T-cell (primary cell): Measurements from ENCODE around the gene TANGO2. TPM values are rescaled to one million over a fixed set of nuclear protein-coding genes. Genes with fewer than 3 reads are reported as not detected.

Source experiments
- ATAC-seq, 4 experiments: fragments of 200-7000 bp in 3 of 4; fragments of 150-1000 bp in 1 of 4; cut with Tn5 transposase; replicated peaks in 1 of 4; 1 replicate in 3 of 4; 2 replicates in 1 of 4; pipeline ENCODE4 v1.10.0; 2021; ENCODE audit warnings: moderate library complexity in 3 of 4, mild to moderate bottlenecking in 2 of 4, moderate number of reproducible peaks in 1 of 4
- CTCF ChIA-PET, 2 donors: fragments of 300-600 bp; sonication (Branson Sonifier 250); formaldehyde crosslinking; loops; one replicate each; lab custom pipeline; 2022; ENCODE audit warnings: antibody characterized with exemption in 2 of 2; lab: Charles Lee
- POLR2A ChIA-PET, 2 donors: fragments of 300-600 bp; sonication (Branson Sonifier 250); formaldehyde crosslinking; loops; one replicate each; lab custom pipeline; 2022; ENCODE audit warnings: antibody characterized with exemption in 2 of 2; lab: Charles Lee
- DNase-seq, 35 experiments: peaks; one replicate each; pipeline versions ENCODE4 v3.0.0 to v3.0.0-alpha.2; 2013 to 2023
- H3K27ac ChIP-seq: one replicate; pipeline ENCODE4 v1.5.1; 2013; ENCODE audit warnings: low read length
- H3K27me3 ChIP-seq, 2 experiments: replicated peaks in 1 of 2; 1 replicate in 1 of 2; 2 replicates in 1 of 2; pipeline versions ENCODE4 v1.6.1 to v1.7.0; 2013; ENCODE audit warnings: low read length in 1 of 2, mixed read lengths in 1 of 2; ENCODE audit not compliant: control insufficient read depth in 2 of 2, insufficient read depth in 2 of 2; ENCODE audit errors: extremely low read depth in 1 of 2
- H3K36me3 ChIP-seq, 2 donors: 1 replicate in 1 of 2; 2 replicates in 1 of 2; pipeline versions ENCODE4 v1.6.1 to v1.7.0; 2013; ENCODE audit warnings: low read length in 1 of 2; ENCODE audit not compliant: control insufficient read depth in 2 of 2, insufficient read depth in 1 of 2; ENCODE audit errors: extremely low read depth in 1 of 2
- H3K4me1 ChIP-seq, 2 experiments: 1 replicate in 1 of 2; 2 replicates in 1 of 2; pipeline versions ENCODE4 v1.6.1 to v1.7.0; 2013; ENCODE audit warnings: low read length in 2 of 2, mixed read lengths in 1 of 2; ENCODE audit not compliant: insufficient read depth in 2 of 2, control insufficient read depth in 1 of 2; ENCODE audit errors: extremely low read depth in 1 of 2
- H3K4me3 ChIP-seq, 2 donors: 1 replicate in 1 of 2; 2 replicates in 1 of 2; pipeline versions ENCODE4 v1.5.1 to v1.7.0; 2013; ENCODE audit warnings: mild to moderate bottlenecking in 2 of 2, low read length in 1 of 2, moderate library complexity in 1 of 2; ENCODE audit not compliant: control insufficient read depth in 1 of 2; ENCODE audit errors: extremely low read depth in 1 of 2
- H3K9me3 ChIP-seq: 2 replicates; pipeline ENCODE4 v1.7.0; 2013
- H3K27ac Mint-ChIP-seq, 2 donors: one replicate each; pipeline ENCODE4 v1.8.0; 2020 to 2021; ENCODE audit warnings: mild to moderate bottlenecking in 2 of 2, mixed read lengths in 2 of 2
- H3K27me3 Mint-ChIP-seq, 2 donors: one replicate each; pipeline ENCODE4 v1.8.0; 2021 to 2022; ENCODE audit warnings: mixed read lengths in 2 of 2
- H3K36me3 Mint-ChIP-seq: one replicate; pipeline ENCODE4 v1.8.0; 2021; ENCODE audit warnings: mixed read lengths
- H3K4me1 Mint-ChIP-seq, 3 donors: one replicate each; pipeline ENCODE4 v1.8.0; 2020 to 2022; ENCODE audit warnings: mixed read lengths in 3 of 3, mild to moderate bottlenecking in 1 of 3
- H3K4me3 Mint-ChIP-seq, 3 donors: one replicate each; pipeline ENCODE4 v1.8.0; 2020 to 2022; ENCODE audit warnings: mild to moderate bottlenecking in 3 of 3, mixed read lengths in 3 of 3, moderate library complexity in 3 of 3
- H3K9me3 Mint-ChIP-seq, 3 donors: one replicate each; pipeline ENCODE4 v1.8.0; 2020 to 2022; ENCODE audit warnings: mixed read lengths in 3 of 3
- whole genome bisulfite sequencing: methylation state at CpG from one replicate; pipeline ENCODE4 v1.1.5; 2013; ENCODE audit warnings: missing lambda C conversion rate; ENCODE audit not compliant: insufficient coverage; 5-methylcytosine and 5-hydroxymethylcytosine counted together
- total RNA-seq, 35 experiments: library from RNA in 6 of 35; stranded (reverse) in 6 of 35; fragments of 120-200 nt in 1 of 35; gene quantifications; one replicate each; pipeline versions ENCODE4 v1.2.1 to v1.2.4 and lab custom pipeline; 2013 to 2026

The TANGO2 gene
- total RNA-seq, 5 donors from 2014 or later (not counting 1 experiment from before 2014, with no cell fraction given): 29.9 to 48.4 (median 43.7) TPM

DNA sequence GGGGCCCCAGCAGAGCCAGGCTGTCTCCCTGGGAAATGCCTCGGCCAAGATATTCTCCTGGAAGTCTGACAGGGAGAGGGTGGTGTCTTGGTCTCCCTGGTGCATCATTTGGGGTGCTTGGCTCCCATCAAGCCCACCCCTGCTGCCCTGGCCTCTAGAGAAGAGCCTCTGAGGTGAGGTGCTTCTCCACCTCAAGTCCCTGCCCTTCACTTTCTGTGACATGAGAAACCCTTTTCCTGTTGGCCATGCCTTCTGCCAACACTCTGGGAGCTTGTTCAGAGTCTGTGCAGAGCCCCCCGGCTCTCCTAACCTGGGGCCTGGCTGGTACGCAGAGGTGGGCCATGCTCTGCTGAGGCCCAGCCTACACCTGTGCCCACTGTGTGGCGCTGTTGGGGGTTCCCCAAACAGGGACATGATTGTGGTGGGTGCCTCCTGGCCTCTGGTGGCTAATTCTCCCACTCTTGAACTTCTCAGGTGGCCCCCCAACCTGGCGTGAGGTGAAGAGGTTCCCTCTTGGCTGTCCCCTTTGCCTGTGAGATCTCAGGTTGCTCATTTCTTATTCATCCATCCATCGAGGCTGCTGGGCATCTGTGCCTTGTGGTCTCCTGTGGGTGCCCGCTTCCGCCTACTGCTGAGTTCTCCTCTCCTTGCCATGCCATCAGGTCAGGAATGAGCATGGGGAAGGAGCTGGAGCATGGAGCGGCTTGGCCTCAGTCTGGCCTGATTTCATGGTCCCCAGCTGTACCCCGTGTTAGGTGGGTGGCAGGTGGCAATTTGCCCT lies 40.0 kb downstream of the TANGO2 start:
- no peaks in the 10 kb centered on the region for H3K27me3 ChIP-seq
- no peaks in the 10 kb centered on the region for H3K9me3 ChIP-seq
- Mint-ChIP-seq H3K36me3 (peaks cover 38% of the 10 kb centered on the region), H3K27ac (no peak overlapping the region), H3K4me3 (no peak overlapping the region), H3K9me3 (no peaks in the 10 kb centered on the region), H3K4me1 (peaks cover 0 to 8% (median 5%) of the 10 kb centered on the region in 3 donors), H3K27me3 (no peaks in the 10 kb centered on the region)
- H3K4me3 ChIP-seq: no peak overlapping the region
- CTCF ChIA-PET: interaction anchor here in 1 of 2 donors (0.6 kb wide), 1 partner anchor 87 kb away, joined by 4 read pairs; no protein-coding TSS in a partner anchor
- 95% methylated on average over 5 of the region's 10 CpGs for WGBS
- ATAC-seq (no peak), DNase-seq (peak in 7 of 35 experiments; percentile 5 to 42 (median 12))
- POLR2A ChIA-PET: no interaction called here
- H3K36me3 ChIP-seq: peaks cover 7 to 52% of the 10 kb centered on the region in 2 donors
- H3K27ac ChIP-seq: no peak overlapping the region
- H3K4me1 ChIP-seq: no peaks in the 10 kb centered on the region

DNA sequence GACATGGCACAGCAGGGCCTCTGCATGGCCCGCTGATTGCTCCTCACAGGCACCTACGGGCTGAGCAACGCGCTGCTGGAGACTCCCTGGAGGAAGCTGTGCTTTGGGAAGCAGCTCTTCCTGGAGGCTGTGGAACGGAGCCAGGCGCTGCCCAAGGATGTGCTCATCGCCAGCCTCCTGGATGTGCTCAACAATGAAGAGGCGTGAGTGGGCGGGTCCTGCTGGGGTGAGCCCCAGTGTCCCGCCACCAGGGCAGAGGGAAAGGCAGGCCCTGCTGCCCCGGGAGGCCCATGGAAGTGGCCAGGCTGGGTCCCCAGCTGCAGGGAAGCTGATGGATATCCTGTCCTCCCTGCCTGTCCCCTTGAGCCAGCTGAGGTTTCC lies 40.6 kb downstream of the TANGO2 start:
- H3K9me3 ChIP-seq: no peaks in the 10 kb centered on the region
- no peak overlapping the region for H3K27ac ChIP-seq
- H3K4me1 ChIP-seq: no peaks in the 10 kb centered on the region
- DNase-seq: no peak
- H3K27me3 ChIP-seq: no peaks in the 10 kb centered on the region
- peaks cover 33% of the 10 kb centered on the region for H3K36me3 Mint-ChIP-seq
- H3K36me3 ChIP-seq: peaks cover 7 to 46% of the 10 kb centered on the region in 2 donors
- CTCF ChIA-PET: no interaction called here
- peaks cover 0 to 8% (median 5%) of the 10 kb centered on the region in 3 donors for H3K4me1 Mint-ChIP-seq
- no peaks in the 10 kb centered on the region for H3K9me3 Mint-ChIP-seq
- POLR2A ChIA-PET: no interaction called here
- H3K27ac Mint-ChIP-seq: no peak overlapping the region
- no peaks in the 10 kb centered on the region for H3K27me3 Mint-ChIP-seq
- no peak overlapping the region for H3K4me3 ChIP-seq
- WGBS: 100% methylated on average over 11 of the region's 11 CpGs
- ATAC-seq: no peak
- no peak overlapping the region for H3K4me3 Mint-ChIP-seq

DNA sequence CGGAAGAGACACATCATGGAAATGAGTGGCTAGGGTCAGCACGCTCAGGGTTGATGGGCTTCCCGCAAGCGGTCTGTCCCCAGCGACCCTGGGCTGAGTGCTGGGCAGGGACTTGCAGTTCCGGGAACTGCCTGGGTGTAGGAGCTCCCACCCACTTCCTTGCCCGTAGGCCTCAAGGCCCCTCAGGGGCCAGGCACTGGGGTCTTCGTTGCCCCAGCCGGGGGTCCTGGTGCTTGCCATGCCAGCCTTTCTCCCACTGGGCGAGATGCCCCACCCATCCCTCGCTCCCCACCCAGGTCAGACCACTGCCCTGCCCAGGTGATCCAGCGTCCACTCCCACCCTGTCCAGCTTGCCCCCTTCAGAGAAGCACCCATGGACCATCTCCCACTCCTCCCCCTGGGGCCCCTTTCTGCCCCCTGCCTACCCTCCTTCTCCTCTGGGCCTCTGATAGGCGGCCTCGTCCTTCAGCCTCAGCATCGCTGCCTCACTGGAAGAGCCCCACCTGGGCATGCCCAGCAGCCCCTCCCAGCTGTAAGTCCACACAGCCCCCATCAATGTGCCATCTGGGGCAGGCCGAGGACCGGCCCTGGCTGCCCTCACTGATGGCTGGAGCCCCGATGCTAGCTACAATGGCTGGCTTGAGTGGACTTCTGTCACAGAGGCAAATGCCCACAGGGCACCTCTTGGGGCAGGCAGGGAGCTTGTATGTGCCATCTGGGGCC lies 41.3 kb downstream of the TANGO2 start:
- Mint-ChIP-seq H3K27ac (no peak overlapping the region), H3K4me1 (peaks cover 0 to 8% (median 5%) of the 10 kb centered on the region in 3 donors), H3K9me3 (no peaks in the 10 kb centered on the region), H3K27me3 (no peaks in the 10 kb centered on the region), H3K4me3 (no peak overlapping the region), H3K36me3 (peaks cover 33% of the 10 kb centered on the region)
- Histone ChIP-seq H3K36me3 (peaks cover 7 to 39% of the 10 kb centered on the region in 2 donors), H3K9me3 (no peaks in the 10 kb centered on the region), H3K4me3 (no peak overlapping the region), H3K27ac (no peak overlapping the region), H3K4me1 (no peaks in the 10 kb centered on the region), H3K27me3 (no peaks in the 10 kb centered on the region)
- ChIA-PET CTCF (no interaction called here), POLR2A (no interaction called here)
- no peak for ATAC-seq
- 95% methylated on average over 18 of the region's 18 CpGs for WGBS
- DNase-seq: no peak

DNA sequence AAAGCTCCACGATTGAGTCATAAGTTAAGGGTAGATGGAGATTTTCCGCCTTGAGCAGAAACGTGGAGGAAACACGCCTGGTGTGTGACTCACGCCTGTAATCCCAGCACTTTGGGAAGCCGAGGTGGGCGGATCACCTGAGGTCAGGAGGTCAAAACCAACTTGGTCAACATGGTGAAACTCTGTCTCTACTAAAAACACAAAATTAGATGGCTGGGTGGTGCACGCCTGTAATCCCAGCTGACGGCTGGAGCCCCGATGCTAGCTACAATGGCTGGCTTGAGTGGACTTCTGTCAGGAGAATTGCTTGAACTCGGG lies 41.8 kb downstream of the TANGO2 start:
- Histone ChIP-seq H3K27me3 (no peaks in the 10 kb centered on the region), H3K4me1 (no peaks in the 10 kb centered on the region), H3K36me3 (peaks cover 7 to 36% of the 10 kb centered on the region in 2 donors), H3K4me3 (no peak overlapping the region), H3K9me3 (no peaks in the 10 kb centered on the region), H3K27ac (no peak overlapping the region)
- CTCF ChIA-PET: no interaction called here
- Mint-ChIP-seq H3K4me1 (peaks cover 0 to 8% (median 5%) of the 10 kb centered on the region in 3 donors), H3K4me3 (no peak overlapping the region), H3K36me3 (peaks cover 28% of the 10 kb centered on the region), H3K9me3 (no peaks in the 10 kb centered on the region), H3K27ac (no peak overlapping the region), H3K27me3 (no peaks in the 10 kb centered on the region)
- DNase-seq (no peak), ATAC-seq (no peak)
- POLR2A ChIA-PET: no interaction called here
- WGBS: 75% methylated on average over 7 of the region's 11 CpGs

DNA sequence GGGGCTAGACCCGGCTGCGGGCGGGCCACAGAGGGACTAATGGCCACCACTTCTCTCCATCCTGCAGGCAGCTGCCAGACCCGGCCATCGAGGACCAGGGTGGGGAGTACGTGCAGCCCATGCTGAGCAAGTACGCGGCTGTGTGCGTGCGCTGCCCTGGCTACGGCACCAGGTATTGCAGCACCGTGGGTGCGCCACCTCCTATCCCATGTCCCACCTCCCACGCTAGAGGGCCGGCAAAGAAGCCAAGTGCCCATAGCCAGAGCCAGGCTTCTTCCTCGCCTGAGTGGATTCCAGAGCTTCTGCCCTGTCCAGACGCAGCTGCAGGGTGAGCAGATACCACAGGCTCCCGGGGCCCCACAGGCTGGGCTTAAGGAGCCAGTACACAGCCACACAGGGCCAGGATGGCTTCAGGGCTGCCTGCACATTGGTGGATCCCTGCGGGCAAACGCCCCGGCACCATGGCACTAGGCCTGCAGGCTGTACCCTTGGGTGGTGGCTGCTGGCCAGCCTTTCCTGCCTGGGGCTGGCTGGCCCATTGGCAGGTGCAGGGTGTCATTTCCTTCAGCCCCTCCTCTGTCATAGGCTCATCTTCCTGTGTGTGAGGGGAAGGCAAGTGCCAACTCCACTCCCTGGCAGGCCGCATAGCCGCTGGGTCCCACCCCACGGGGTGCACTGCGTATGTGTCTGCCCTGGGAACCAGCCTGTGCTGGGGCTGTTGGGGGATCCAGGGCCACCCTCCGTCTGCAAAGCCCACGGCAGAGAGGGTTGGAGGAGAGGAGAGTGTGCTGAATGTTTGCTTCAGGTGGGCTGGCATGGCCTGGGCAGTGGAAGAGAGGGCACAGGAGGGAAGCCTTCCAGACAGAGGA lies 42.6 kb downstream of the TANGO2 start:
- Histone ChIP-seq H3K27me3 (no peaks in the 10 kb centered on the region), H3K4me3 (no peak overlapping the region), H3K36me3 (peaks cover 7 to 36% of the 10 kb centered on the region in 2 donors), H3K4me1 (no peaks in the 10 kb centered on the region), H3K27ac (no peak overlapping the region), H3K9me3 (no peaks in the 10 kb centered on the region)
- WGBS: 97% methylated on average over 23 of the region's 27 CpGs
- POLR2A ChIA-PET: no interaction called here
- peaks cover 0 to 8% (median 4%) of the 10 kb centered on the region in 3 donors for H3K4me1 Mint-ChIP-seq
- ATAC-seq (no peak), DNase-seq (no peak)
- peaks cover 21% of the 10 kb centered on the region for H3K36me3 Mint-ChIP-seq
- CTCF ChIA-PET: no interaction called here
- no peaks in the 10 kb centered on the region for H3K27me3 Mint-ChIP-seq
- no peak overlapping the region for H3K27ac Mint-ChIP-seq
- no peak overlapping the region for H3K4me3 Mint-ChIP-seq
- H3K9me3 Mint-ChIP-seq: no peaks in the 10 kb centered on the region

DNA sequence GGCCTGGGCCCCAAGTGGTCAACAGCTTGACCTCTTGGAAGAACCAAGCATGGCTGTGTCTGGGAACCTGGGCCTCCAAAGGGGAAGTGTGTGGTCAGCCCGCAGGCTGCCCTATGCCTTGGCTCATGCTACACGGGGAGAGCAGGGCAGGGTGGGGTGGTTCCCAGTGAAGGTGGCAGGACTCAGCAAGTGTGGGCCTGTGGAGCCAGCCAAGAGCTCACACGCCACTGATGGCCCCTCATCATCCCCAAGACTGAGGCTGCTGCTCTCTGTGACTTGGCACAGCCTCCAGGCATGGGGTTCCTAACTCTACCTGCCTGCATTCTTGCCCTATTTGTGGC lies 43.2 kb downstream of the TANGO2 start:
- DNase-seq (no peak), ATAC-seq (no peak)
- Histone ChIP-seq H3K36me3 (peaks cover 7 to 36% of the 10 kb centered on the region in 2 donors), H3K4me3 (no peak overlapping the region), H3K27me3 (no peaks in the 10 kb centered on the region), H3K4me1 (no peaks in the 10 kb centered on the region), H3K9me3 (no peaks in the 10 kb centered on the region), H3K27ac (no peak overlapping the region)
- Mint-ChIP-seq H3K36me3 (peaks cover 15% of the 10 kb centered on the region), H3K4me1 (peaks cover 0 to 3% (median 2%) of the 10 kb centered on the region in 3 donors), H3K9me3 (no peaks in the 10 kb centered on the region), H3K4me3 (no peak overlapping the region), H3K27me3 (no peaks in the 10 kb centered on the region), H3K27ac (no peak overlapping the region)
- POLR2A ChIA-PET: no interaction called here
- CTCF ChIA-PET: no interaction called here
- 93% methylated on average over 2 of the region's 3 CpGs for WGBS
